MM.1S (cell line): ENCODE data around the gene IL17REL.

Source experiments
- DNase-seq: peaks from one replicate; pipeline ENCODE4 v3.0.0-alpha.2; 2015
- H2AFZ ChIP-seq: fragments of 300-600 bp; sonication (generic); 2 replicates; pipeline ENCODE4 v1.6.0; 2016; ENCODE audit warnings: antibody characterized with exemption, low read length
- H3F3A ChIP-seq: fragments of 300-600 bp; sonication (generic); 2 replicates; pipeline ENCODE4 v1.6.1; 2016; ENCODE audit warnings: mild to moderate bottlenecking, antibody characterized with exemption, low read length, moderate library complexity, mixed read lengths; ENCODE audit not compliant: insufficient read depth
- H3K27ac ChIP-seq: fragments of 300-600 bp; sonication (generic); 2 replicates; pipeline ENCODE4 v1.5.1; 2016; ENCODE audit warnings: mild to moderate bottlenecking, low read length
- H3K27me3 ChIP-seq: fragments of 300-600 bp; sonication (generic); replicated peaks from 2 replicates; pipeline ENCODE4 v1.6.0; 2016; ENCODE audit warnings: low read length; ENCODE audit not compliant: insufficient read depth
- H3K36me3 ChIP-seq: fragments of 300-600 bp; sonication (generic); replicated peaks from 2 replicates; pipeline ENCODE4 v1.6.1; 2016; ENCODE audit warnings: mild to moderate bottlenecking, low read length, mixed read lengths; ENCODE audit not compliant: insufficient read depth
- H3K4me1 ChIP-seq: fragments of 300-600 bp; sonication (generic); 2 replicates; pipeline ENCODE4 v1.6.1; 2016; ENCODE audit warnings: low read length, mixed read lengths
- H3K4me2 ChIP-seq: fragments of 300-600 bp; sonication (generic); 2 replicates; pipeline ENCODE4 v1.6.0; 2016; ENCODE audit warnings: low read depth, low read length
- H3K4me3 ChIP-seq: fragments of 300-600 bp; sonication (generic); 2 replicates; pipeline ENCODE4 v1.5.1; 2016; ENCODE audit warnings: low read length, mixed read lengths
- H3K79me2 ChIP-seq: fragments of 300-600 bp; sonication (generic); 2 replicates; pipeline ENCODE4 v1.6.1; 2016; ENCODE audit warnings: mixed run types, low read length, mixed read lengths
- H3K9ac ChIP-seq: fragments of 300-600 bp; sonication (generic); 2 replicates; pipeline ENCODE4 v1.6.1; 2016; ENCODE audit warnings: low read length, mixed read lengths
- H3K9me2 ChIP-seq: fragments of 300-600 bp; sonication (generic); replicated peaks from 2 replicates; pipeline ENCODE4 v1.6.1; 2016; ENCODE audit warnings: mild to moderate bottlenecking, low read length, mixed read lengths; ENCODE audit not compliant: insufficient read depth
- H3K9me3 ChIP-seq: fragments of 300-600 bp; sonication (generic); replicated peaks from 2 replicates; pipeline ENCODE4 v1.6.1; 2016; ENCODE audit warnings: mild to moderate bottlenecking, low read length, mixed read lengths; ENCODE audit not compliant: insufficient read depth
- H4K20me1 ChIP-seq: fragments of 300-600 bp; sonication (generic); 2 replicates; pipeline ENCODE4 v1.6.1; 2016; ENCODE audit warnings: mild to moderate bottlenecking, low read length, moderate library complexity, mixed read lengths; ENCODE audit not compliant: insufficient read depth
- EZH2 ChIP-seq: fragments of 300-600 bp; sonication (generic); optimal IDR thresholded peaks from 2 replicates; pipeline ENCODE3; 2017; ENCODE audit warnings: low read depth, mild to moderate bottlenecking, antibody characterized with exemption, low read length, mixed read lengths
- EZH2phosphoT487 ChIP-seq: fragments of 300-600 bp; sonication (generic); IDR thresholded peaks from 2 replicates; pipeline ENCODE4 v1.6.1; 2018; ENCODE audit warnings: antibody characterized with exemption, low read length
- TF ChIP-seq, protein P1 (sequence below): fragments of 300-600 bp; sonication (generic); IDR thresholded peaks from 2 replicates; pipeline ENCODE4 v1.5.1; 2016; ENCODE audit warnings: antibody characterized with exemption, low read length, mixed read lengths

Gene IL17REL

DNA sequence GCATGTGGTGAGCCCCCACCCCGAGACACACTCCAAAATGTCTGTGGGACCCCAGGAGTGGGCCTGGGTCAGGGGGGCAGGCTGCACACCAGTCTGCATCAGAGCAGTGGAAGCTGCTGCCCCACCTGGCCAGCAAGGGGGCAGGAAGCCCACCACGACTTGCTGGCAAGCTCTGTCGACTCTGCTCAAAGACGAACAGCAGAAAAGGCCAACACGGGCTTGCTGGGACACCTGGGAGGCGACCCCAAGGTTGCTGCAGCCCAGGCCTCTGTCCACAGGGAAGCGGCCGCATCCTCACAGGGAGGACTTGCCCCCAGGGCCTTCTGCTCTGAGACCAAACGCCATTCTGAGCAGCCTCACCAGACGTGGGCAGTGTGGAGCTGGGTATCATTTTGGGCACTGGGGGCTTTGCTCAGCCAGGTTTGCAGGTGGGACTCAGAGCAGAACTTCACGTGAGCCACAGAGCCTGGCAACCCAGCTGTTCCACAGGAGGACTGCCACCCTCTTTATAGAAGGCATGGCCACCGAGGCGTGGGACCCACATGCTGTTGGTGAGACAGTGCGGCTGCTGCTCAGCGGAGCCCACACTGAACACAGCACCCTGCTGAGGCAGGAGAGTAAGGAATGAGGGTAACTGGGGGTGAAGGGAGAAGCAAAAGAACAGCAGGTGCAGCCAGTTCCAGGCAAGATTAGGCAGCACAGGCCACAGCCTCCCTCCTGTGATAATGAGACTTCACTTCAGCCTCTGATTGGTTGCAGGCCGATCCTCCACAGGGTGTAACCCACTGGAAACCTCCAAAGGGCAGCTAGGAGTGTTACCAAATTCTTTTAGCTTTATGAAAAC, 11.0 kb downstream of the IL17REL start:
- H2AFZ ChIP-seq: no peak overlapping the region
- no peaks in the 10 kb centered on the region for H3F3A ChIP-seq
- H3K9me2 ChIP-seq: no peaks in the 10 kb centered on the region
- no peaks in the 10 kb centered on the region for H3K79me2 ChIP-seq
- TF ChIP-seq, protein P1, sequence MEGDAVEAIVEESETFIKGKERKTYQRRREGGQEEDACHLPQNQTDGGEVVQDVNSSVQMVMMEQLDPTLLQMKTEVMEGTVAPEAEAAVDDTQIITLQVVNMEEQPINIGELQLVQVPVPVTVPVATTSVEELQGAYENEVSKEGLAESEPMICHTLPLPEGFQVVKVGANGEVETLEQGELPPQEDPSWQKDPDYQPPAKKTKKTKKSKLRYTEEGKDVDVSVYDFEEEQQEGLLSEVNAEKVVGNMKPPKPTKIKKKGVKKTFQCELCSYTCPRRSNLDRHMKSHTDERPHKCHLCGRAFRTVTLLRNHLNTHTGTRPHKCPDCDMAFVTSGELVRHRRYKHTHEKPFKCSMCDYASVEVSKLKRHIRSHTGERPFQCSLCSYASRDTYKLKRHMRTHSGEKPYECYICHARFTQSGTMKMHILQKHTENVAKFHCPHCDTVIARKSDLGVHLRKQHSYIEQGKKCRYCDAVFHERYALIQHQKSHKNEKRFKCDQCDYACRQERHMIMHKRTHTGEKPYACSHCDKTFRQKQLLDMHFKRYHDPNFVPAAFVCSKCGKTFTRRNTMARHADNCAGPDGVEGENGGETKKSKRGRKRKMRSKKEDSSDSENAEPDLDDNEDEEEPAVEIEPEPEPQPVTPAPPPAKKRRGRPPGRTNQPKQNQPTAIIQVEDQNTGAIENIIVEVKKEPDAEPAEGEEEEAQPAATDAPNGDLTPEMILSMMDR: no peak
- TF ChIP-seq EZH2phosphoT487 (no peak), EZH2 (no peak)
- no peak overlapping the region for H3K9ac ChIP-seq
- H4K20me1 ChIP-seq: no peaks in the 10 kb centered on the region
- no peak overlapping the region for H3K4me3 ChIP-seq
- no peak overlapping the region for H3K27ac ChIP-seq
- no peak overlapping the region for H3K4me2 ChIP-seq
- H3K4me1 ChIP-seq: no peaks in the 10 kb centered on the region
- peaks cover 55% of the 10 kb centered on the region for H3K27me3 ChIP-seq
- H3K36me3 ChIP-seq: no peaks in the 10 kb centered on the region
- no peak for DNase-seq
- no peaks in the 10 kb centered on the region for H3K9me3 ChIP-seq

DNA sequence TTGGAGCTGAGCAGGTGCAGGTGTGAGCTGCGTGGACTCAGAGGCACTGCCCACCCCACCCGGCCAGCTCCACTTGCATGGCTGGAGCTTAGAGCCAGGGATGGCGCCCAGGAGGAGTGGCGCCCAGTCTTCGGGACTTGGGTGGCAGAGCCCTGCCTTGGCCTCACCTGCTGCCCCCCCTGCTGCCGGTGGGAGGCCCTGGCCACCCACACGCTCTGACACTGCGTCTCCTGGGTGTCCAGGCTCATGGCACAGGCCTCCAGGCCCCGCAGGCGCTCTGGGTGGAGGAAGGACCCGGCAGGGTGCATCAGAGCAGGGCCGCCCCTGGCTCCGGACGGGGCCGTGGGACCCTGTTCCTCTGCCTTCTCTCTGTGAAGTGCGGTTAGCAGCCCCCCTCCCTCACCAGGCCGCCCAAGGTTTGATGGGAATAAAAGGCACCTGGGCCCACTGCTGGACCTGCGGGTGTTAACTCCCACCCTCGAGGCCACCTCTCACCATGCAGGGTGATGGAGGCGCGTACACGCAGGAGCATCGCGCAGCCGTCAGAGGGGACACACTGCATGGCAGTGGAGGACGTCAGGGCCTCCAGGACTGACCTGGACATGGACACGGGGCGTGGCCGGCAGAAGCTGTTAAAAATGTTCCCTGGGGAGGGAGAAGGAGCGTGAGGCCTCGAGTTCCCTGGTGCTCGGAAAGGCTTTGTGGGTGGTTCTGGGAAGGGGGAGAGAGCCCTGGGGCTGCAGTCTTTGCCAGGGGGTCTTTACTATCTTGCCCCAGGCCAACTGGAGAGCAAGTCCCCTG, 11.8 kb downstream of the IL17REL start:
- Histone ChIP-seq H3K27me3 (peaks cover 49% of the 10 kb centered on the region), H3K36me3 (no peaks in the 10 kb centered on the region), H3K9ac (no peak overlapping the region), H3K4me3 (no peak overlapping the region), H3K4me2 (no peak overlapping the region), H3K79me2 (no peaks in the 10 kb centered on the region), H3K9me2 (no peaks in the 10 kb centered on the region), H3K27ac (no peak overlapping the region), H3F3A (no peaks in the 10 kb centered on the region), H2AFZ (no peak overlapping the region), H3K9me3 (no peaks in the 10 kb centered on the region), H4K20me1 (no peaks in the 10 kb centered on the region), H3K4me1 (no peaks in the 10 kb centered on the region)
- DNase-seq: no peak
- TF ChIP-seq EZH2 (no peak), EZH2phosphoT487 (no peak)
- TF ChIP-seq, protein P1: no peak

DNA sequence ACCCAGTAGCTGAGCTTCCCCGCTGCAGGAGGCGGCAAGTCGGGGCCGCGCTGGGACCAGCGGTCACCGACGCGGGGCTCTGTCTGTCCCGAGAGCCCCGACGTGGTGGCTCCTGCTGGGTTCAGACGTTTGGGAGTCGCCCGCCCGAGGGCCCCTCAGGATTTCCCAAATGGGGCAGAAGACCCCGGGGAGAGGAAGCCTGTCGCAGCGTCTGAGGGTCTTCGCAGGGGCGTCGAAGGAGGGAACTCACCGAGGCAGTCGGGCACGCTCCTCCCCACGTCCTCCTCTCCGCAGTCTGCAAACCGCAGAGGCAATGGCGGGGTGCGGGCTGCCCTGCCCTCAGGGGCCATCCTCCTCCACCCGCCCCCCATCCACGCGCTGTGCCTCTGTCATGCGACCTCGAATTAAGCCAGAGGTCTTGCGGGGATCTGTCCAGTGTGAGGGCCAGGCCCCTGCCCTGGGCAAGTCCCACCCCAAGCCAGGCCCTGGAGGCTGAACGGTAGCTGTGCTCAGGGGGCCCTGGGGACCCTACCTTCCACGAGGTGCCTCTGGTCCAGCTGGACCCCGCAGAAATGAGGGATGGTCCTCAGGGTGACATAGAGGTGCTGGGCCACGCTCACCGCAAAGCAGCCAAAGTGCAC, 12.5 kb downstream of the IL17REL start:
- Histone ChIP-seq H3K4me3 (no peak overlapping the region), H3K27ac (no peak overlapping the region), H3K9me2 (no peaks in the 10 kb centered on the region), H3K36me3 (no peaks in the 10 kb centered on the region), H4K20me1 (no peaks in the 10 kb centered on the region), H3K27me3 (peaks cover 42% of the 10 kb centered on the region), H3K9ac (no peak overlapping the region), H2AFZ (no peak overlapping the region), H3K9me3 (no peaks in the 10 kb centered on the region), H3K4me1 (no peaks in the 10 kb centered on the region), H3F3A (no peaks in the 10 kb centered on the region), H3K79me2 (no peaks in the 10 kb centered on the region), H3K4me2 (no peak overlapping the region)
- TF ChIP-seq EZH2 (no peak), EZH2phosphoT487 (no peak)
- TF ChIP-seq, protein P1: no peak
- no peak for DNase-seq
